ENCODE measurements around the gene SND1.

SND1 gene

DNA sequence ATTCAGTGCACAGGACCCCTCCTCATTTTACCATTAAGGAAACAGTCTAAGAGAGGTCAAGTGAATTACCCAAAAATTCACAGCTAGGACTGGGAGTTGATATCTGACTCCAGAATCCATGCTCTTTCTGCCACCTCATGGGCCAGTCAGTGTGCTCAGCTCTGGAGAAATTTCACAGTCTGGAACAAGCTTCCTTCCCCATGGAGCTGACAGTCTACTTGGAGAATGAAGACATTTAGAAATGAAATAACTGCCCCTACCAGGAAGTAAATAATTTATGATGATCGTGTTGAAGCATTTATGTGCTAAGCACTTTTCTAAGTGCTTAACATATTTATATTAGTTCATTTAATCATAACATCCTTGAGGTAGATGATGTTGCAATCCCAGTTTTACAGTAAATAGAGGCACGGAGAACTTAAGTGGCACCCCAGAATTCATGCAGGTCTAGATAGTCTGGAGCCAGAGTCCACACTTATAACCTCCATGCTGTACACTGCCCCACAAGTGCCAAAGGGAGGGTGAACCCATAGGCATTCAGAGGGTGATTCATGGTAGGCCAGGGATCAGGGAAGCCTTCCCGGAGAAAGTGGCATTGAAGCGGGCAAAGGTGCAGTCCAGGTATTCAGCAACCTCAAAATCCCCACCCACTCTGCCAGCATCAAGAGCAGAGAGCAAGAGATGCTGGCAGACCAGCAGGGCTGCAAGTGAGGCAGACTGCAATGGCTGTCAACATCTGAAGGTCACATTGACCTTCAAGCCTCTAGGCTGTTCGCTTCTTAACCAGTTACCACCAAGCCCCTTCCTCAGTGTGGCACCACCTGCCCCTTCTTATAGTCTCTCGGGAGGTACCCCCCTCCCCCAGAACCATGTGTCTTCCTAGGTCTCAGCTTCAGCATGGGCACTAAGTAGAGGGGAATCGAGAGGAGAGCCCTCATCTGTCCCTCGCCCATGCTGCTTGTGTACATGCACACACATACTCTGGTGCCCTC, 417.7 kb downstream of the SND1 start:
- DNase-seq (ENCODE audit: low read depth in 3 of 3): no peak

DNA sequence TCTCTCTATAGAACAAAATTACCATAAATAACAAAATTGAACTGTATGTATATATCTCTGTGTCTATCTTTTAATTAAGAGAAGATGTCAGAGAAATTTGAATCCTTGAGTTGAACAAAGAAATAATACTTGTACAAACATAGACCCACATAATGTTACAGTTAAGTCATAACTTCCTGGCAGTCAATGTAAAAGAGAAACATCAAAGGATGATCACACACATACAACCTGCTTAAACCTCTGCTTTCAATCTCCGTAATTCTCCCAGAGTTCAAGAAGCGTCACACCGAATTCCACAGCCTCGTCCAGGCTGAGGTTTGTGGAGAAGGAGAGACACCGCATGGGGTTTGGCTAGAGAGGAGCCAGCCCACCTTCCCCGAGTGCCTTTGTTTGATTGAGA, 419.4 kb downstream of the SND1 start:
- no peak for DNase-seq (ENCODE audit: low read depth in 3 of 3)

DNA sequence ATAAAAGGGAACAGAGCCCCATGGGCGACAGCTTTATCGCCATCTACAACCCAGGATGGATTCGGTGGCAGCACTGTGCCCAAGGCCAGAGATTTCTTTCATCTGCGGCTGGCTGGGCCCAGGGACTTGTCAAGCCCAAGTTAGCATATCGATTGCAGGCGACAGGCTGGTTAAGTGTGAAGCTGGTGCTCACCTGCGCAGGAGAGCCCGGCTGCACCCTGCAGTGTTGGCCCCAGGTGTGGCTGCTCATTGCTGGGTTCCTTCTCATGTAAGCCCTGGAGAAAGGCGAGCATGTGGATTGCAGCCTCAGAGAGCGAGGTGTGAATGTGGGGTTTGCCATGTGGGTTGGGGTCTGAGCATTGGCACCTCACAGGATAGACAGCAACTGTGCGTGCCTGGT, 419.8 kb downstream of the SND1 start:
- DNase-seq (ENCODE audit: low read depth in 3 of 3): no peak

DNA sequence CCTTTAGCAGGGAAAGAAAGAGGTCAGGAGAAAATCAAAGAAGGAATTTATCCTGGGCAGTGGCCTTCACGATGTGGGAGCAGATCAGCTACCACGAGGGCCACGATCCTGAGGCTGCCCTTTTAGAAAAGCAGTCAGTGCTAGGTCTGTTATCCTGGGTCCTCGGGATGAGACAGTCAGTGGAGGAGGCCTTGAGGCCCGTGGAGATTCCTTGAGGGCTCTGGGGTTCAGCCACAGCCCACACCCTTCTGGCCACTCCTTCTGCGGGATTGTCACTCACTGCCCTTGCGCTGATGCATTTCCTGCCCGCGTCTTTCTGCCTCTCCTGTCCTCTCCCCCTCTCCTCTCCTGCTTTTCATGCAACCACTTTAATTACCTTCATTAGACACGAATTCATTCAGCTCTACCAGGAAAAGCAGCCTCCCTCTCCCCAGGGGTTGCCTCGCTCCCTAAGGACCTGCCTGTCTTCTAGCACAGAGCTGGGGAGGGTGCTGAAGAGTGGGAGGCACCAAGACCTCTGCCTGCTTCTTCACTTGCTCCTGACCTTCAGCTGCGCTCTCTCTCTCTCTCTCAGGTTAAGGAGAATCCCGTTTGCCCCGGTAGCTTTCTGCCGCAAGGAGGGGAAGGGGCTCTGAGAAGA, 421.8 kb downstream of the SND1 start:
- DNase-seq (ENCODE audit: low read depth in 3 of 3): no peak

DNA sequence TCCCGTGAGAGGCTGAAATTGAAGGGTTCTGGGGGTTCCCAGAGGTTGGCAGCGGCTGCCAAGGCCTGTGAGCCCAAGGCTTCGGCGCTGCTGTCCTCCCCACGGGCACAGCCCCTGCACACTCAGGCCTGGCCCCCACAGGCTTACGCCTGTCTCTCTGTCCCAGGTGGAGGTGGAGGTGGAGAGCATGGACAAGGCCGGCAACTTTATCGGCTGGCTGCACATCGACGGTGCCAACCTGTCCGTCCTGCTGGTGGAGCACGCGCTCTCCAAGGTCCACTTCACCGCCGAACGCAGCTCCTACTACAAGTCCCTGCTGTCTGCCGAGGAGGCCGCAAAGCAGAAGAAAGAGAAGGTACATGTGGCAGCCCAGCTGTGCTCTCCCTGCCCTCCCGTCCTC, 422.3 kb downstream of the SND1 start:
- no peak for DNase-seq (ENCODE audit: low read depth in 3 of 3)

DNA sequence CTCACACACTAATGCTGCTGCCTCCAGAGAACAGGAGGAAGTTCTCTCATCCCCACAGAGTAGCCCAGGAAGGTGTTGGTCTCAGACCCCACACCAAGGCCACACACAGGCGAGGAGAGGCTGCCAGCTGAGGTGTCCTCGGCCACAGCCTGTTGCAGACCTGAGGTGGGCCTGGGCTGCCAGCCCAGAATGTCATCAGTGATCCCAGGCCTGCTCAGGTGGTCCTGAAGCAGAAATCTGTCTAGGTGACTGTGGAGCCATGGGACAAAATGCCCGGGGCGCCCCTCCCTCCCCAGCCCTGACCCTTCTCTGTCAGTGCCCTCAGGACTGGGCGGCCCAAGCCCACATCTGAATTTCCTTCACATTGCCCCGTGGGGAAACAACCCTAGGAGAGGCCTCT, 422.7 kb downstream of the SND1 start:
- no peak for DNase-seq (ENCODE audit: low read depth in 3 of 3)

DNA sequence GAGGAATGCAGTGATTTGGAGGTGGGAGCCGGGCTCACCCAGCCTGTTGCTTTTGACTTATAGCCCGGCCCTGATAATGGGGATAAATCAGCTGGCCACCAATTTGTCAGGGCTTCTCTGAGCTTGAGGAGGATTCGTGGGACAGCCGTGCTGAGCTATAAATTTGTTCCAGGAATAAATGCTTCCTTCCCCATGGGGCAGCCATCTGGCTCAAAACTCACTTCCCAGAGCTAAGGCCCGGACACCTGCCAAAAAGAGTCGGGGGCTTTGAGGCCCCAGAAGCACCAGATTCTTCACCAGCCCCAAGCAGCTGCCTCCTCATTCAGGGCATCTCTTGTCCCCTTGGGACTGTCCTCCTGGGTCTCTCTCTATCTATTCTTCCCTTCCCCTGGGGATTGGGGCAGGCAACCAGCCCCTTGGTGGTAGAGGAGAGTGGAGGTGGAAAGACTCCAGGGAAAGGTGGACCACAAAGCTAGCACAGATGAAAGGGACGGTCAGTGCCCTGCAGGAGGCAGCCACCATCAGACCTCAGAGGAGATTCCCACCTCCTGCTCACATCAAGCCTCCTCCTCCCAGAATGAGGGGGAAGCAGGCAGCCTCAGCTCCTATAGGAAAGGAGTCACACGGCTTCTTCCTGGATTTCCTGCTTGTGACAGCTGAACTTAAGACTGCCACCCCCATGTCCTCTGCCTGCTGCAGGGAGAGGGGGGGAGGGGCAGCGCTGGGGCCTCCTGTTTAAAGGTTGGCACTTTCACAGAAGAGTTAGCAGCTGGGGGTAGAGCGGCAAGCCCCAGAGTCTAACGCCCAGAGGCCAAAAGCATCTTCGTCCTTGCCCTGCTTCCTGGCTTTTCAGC, 423.5 kb downstream of the SND1 start:
- no peak for DNase-seq (ENCODE audit: low read depth in 3 of 3)

DNA sequence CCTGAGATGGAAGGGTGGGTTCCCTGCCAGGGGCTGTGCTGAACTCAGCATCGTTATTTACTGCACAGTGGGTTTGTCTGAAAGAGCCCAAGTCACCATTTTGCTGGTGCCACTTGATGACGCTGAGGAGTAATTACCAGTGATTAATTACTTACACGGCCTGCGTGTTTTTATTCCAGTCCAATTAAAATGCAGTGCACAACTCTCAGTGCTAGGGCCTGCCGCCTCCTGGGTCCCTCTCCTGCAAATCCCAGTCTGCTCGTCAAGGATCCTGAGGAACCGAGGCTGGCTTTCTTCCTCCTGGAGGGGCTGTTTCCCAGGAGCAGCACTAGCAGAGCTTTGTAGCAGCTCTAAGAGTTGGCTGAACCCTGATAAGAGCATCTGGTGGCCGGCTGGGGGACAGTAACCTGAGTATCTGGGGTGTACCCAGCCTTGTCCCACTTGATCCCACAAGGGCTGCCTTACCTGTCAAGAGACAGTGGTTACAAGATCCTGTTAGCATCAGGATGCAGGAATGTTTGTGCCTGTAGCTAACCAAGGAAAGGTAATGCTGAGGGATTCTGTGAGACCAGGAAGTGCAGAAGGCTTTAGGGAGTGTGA, 424.3 kb downstream of the SND1 start:
- no peak for DNase-seq (ENCODE audit: low read depth in 3 of 3)

DNA sequence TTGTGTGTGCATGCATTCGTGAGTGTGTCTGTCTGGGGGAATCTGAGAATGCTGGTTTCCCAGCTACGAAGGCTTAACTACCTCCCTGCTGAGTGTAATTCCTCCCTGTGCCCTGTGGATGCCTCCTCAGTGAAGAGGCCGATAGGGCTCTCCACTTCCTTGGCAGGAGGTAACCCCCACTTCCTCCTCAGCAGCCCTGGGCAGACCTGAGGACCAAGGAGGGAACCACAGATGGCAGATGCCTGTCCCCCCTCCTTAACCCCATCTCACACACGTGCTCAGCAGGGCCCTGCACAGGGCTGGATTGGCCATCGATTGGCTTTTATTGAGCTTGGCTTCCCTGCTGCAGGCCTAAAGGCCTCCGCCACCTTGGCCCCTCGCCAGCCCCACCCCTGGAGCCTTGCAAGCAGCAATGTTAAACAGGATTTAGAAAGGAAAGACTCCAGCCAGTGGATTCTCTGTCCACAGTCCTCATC, 424.8 kb downstream of the SND1 start:
- DNase-seq (ENCODE audit: low read depth in 3 of 3): no peak

DNA sequence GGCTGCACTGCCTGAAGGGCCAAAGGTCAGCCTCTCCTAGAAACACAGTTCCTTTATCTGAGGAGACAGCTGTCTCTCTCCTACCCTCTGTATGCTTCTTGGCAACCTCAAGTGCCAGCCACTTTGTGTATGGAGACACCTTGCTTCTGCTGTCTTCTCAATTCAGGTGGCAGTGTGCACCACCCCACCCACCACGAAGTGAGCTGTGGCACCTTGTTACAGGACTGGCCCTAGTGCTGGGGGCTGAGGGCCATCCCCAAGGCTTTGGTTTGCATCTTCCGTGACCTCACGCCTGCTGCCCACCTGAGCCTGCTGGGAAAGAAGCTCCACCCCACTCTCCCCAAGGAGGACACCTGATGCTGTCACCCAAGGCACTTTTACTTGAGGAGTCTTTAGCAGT, 426.3 kb downstream of the SND1 start:
- DNase-seq (ENCODE audit: low read depth in 3 of 3): no peak

DNA sequence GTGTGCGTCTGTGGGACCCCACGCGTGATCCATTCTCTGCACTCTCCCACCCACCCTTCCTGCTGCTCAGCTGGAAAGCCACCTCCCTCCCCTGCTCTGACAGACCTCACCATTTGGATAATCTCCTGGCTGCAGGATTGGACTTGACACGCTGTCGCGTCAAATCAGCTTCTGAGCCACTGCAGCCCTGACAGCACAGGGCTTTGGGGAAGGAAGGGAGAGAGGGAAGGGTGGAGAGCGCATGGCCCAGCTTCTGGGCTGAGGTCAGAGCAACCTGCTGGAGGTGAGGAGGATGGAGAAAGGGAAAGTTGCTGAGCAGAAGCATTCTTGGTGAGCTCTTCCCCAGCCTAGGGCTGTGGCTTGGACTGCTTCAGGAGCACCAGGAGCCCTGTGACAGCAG, 428.2 kb downstream of the SND1 start:
- DNase-seq (ENCODE audit: low read depth in 3 of 3): no peak

DNA sequence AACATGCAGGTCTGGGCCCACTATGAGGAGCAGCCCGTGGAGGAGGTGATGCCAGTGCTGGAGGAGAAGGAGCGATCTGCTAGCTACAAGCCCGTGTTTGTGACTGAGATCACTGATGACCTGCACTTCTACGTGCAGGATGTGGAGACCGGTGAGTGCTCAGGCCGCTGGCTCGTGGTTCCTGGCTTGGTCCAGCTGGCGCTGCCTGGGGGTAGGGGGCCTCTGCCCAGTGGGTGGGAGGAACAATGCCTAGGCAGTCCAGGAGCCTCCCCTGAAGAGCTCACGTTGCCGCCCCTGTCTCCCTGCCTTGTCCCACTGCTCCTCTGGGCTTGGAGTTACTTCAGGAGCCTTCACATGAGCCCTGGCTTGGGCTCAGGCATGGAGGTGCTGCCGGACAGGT, 429.4 kb downstream of the SND1 start:
- DNase-seq (ENCODE audit: low read depth in 3 of 3): no peak

DNA sequence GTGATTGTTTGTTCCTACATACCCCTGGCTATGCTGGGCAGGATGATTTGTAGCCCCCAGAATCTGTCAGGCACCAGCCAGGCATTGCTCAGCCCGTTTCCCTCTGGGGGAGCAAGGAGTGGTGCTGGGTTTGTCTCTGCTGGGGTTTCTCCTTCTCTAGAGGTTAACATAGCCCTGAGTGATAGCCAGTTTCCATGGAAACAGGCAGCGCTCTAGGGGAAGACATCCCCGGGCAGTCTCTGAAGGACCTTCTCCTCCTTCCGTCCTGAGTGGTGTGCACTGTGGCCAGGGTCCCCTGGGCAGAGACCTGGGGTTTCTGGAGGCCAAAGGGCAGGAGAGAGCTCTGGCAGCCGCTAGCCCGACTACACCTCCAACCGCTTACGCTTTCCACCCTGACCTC, 429.8 kb downstream of the SND1 start:
- no peak for DNase-seq (ENCODE audit: low read depth in 3 of 3)

DNA sequence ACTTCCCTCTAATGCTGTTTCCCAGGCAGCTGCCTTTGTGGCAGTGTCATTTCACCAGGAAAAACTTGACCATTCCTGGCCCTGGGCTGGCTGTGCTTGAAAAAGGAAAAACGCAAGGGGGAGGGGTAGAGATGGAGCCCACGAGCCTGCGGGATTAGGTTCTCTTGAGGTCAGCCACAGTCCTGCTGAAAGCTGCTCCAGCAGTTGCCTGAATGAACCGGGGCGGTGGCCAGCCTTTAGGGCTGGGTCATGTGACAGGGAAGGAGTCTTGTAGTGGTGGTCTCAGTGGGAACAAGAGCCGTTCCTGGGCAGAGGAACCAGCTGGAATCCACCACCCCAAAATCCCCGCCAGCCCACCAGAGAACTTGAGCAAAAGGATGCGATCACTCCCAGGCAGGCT, 430.4 kb downstream of the SND1 start:
- no peak for DNase-seq (ENCODE audit: low read depth in 3 of 3)

DNA sequence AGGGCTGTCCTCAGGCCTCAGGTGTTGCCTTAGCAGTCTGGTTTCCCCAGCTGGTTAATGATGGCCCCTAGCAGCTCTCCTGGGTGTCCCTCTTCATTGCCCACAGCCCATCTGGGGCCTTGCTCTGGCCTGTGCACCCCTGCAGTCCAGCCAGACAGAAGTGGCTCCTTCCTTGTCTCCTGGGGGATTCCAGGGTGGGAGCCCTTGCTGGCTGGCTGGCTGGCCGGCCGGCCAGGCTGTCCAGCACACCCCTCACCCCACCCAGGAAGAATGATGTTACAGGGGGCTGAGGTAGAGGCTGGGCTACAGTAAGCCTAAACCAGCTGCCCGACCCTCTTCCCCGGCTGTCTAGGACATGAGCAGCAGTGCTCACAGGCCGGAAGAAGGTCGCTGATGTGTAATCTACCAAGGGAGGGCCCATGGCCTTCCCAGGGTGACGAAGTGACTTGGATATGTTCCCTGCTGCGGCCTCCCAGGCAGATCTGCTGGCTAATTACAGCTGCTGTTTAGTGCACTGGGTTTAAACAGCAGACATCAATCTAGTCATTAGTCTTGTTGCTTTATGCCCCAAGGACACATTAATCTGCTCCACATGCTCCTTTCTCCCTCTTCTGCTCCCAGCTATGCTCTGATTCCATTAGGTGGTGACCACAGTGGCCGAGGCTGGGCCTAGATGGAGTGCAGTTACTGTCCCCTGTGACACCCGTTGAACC, 433.1 kb downstream of the SND1 start:
- no peak for DNase-seq (ENCODE audit: low read depth in 3 of 3)

DNA sequence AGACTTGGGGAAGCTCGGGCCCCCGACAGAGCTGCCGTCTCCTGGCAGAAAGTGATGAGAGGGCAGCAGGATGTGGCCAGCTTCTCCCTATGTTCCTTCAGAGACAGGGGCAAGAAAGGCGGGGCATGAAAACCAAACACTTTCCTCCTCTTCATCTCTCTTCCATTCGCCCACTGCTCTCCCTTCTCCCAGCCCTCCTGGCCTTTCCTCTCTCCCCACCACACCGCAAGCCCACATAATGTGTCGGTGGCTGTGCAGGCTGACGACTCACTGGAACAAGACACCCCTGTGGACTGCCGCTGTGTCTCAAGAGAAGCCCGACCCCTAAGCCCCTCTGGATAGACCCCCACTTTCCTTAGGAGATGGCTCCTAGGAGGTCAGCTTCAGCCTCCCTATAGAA, 438.5 kb downstream of the SND1 start:
- no peak for DNase-seq (ENCODE audit: low read depth in 3 of 3)

DNA sequence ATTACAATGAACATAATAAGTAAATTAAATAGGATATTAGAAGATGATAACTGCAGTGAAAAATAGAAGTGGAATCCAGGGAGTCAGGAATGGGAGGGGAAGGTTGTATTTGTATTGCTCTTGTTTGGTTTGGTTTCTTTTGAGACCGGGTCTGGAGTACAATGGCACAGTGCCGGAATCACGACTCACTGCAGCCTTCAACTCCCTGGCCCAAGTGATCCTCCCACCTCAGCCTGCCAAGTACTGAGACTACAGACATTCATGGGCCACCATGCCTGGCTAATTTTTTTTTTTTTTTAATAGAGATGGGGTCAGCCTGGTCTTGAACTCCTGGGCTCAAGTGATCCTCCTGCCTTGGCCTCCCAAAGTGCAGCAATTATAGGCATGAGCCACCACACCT, 439.1 kb downstream of the SND1 start:
- DNase-seq (ENCODE audit: low read depth in 3 of 3): no peak

DNA sequence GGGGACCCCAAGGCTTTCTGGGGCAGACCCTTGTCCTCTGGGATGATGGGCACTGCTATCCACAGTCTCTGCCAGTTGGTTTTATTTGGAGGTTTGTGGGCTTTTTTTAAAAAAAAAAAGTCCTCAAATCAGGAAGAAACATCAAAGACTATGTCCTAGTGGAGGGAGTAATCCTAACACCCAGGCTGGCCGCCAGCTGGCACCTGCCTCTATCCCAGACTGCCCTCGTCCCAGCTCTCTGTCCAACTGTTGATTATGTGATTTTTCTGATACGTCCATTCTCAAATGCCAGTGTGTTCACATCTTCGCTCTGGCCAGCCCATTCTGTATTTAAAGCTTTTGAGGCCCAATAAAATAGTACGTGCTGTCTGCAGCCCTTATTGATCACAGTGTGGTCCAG, 440.2 kb downstream of the SND1 start:
- DNase-seq (ENCODE audit: low read depth in 3 of 3): no peak

DNA sequence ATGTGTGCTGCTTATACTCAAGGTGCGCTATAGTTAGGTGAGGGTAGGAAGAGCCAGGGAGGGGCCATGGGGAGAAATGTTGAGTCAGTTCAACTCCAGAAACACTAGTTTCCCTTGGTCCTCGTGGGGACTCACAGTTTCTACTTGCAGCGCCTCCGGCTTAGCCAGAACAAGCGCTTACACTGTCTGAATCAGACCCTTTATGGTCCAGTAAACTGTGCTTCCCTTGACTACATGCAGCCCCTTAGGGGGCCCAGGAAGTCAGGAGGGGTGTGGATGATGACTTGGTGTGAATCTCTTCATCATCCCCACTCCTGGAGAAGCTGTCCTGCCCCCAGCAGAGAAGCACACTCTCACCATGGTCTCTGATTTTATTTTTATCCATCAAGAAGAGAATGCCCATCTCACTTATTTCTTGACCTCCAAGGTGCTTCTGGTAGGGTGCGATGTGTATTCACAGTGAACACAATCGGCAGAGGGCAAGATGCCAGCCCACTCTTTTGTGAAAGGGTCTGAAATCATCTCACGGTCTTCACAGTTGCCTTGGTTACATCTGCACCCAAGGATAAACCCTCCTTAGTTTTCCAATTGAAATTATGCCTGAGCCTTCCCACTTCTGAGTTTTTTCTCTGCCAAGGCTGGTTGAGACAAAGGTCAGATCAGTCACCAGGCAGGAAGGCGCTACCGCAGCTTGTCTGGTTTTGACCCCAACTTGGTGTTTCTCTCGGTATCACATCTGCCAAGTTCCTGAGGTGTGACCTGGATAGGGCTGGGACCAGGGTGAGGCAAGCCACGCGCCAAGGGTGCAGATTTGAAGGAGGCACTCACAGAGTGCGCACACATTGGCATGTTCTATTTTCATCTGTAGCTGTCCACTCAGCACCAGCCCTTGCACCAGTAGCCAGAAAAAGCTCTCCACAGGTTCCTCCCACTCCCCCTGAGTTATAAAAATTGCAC, 441.9 kb downstream of the SND1 start:
- no peak for DNase-seq (ENCODE audit: low read depth in 3 of 3)

DNA sequence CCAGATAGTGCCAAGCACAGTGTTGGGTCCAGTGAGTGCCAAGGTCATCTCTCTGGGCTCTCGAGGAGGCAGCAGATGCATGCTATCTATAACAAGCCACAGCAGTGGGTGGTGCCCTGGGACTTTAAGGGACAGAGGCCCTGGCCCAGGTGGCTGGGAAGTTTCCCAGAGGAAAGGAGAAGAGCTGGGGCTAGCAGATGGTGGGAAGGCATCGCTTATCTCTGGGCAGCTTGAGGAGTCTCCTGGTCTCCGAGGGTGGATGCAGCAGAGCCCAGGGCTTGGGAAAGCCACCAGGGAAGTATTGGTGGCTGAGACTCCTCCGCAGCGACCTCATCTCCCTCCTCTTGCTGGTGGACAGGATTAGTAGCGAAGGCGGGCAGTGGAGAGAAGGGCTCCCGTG, 442.7 kb downstream of the SND1 start:
- DNase-seq (ENCODE audit: low read depth in 3 of 3): no peak
